Nucleus accumbens (tissue), 56 donors: ENCODE measurements around the gene PITPNM3.
"Not testable (repeated sequence)": the region's sequence is repeated elsewhere in the genome, so short reads cannot be mapped to it uniquely, and the experiment has no call there.

Source experiments
- DNase-seq, 56 donors: peaks; one replicate each; lab custom pipeline; 2025; lab: John Stamatoyannopoulos, UW

Gene PITPNM3

DNA sequence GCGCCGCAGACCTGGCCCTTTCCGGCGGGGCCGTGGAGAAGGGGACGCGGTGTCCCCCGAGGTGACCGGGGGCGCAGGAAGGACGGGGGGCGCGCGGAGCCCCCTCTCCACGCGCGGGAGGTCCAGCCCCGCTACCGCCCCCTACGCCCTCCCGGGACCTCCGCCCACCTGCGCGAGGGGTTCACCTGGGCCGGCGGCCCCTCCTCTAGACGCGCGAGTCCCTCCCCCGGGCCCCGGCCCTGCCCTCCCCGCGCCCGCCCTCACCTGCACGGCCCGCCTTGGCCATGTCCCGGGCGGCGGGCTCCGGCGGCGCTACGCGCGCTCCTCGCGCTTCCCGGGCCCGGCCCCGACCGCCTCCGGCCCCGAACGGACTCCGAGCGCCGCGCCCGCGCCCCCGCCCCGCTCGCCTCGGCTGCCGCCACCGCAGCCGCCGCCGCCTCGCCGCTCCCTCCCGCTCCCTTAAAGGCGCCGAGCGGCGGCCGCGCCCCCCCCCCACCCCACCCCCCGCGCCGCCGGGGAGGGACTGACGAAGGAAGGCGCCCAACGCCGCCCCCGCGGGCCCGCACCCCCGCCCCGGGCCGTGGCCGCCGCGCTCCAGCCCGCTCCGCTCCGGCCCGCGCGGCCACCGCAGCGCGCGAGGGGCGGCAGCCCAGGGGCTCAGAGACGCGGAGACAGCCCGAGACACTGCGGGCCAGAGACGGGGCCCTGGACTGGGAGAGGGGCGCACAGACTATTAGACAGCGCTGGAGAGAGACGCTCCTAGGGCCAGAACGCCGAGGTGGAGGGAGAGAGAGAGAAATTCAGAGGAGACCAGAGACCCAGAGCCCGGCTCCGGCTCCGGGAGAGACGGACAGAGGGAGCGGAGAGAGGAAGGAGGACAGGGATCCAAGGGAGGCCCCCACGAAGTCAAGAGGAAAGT is at the start of gene PITPNM3:
TSS of gene PITPNM3 (minus strand) at position 435 of the 919 bp plus-strand sequence. CDS start at position 286, 149 bp downstream.
- DNase-seq: peak in 4 of 56 donors; percentile 9 to 73 (median 20)

DNA sequence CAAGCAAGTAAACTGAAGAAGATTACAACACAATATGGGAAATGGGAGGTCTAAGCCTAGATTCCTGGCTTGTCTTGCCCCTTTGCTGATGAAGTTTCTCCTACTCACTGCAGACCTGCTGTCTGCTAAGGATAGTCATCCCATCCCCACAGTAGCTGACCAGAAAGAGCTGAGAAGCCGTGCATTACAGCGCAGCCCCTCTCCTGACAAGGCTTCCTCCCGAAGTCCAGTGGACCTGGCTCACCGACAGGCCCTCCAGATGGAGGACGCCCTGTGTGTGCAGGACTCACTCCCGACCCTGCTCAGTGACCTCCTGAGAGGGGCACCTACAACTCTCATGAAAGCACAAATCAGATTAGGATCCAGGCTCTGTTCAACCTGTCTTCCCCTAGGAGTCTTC is 48.8 kb upstream of the PITPNM3 start:
- DNase-seq: no peak

DNA sequence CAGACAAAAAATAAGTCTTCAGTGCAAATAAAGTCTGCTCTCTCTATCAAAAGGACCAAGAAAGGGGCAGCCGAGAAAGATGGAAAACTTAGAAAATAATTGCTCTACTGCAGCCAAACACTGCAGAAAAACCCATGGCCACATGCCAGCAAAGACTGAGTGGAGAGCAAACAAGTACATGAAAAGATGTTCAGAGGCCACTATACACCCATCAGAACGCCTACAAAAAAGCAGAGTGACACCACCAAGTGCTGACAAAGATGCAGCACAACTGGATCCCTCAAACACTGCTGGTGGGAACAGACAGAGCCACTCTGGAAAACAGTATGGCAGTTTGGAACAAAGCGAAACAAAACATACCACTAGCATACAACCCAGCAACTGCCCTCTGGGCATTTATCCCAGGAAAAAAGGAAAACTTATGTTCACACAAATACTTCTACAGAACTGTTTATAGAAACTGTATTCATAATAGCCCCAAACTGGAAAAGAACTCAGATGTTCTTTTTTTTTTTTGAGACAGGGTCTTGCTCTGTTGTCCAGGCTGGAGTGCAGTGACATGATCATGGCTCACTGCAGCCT is 47.5 kb upstream of the PITPNM3 start:
- peak in 4 of 56 donors; percentile 3 to 25 (median 10) for DNase-seq

DNA sequence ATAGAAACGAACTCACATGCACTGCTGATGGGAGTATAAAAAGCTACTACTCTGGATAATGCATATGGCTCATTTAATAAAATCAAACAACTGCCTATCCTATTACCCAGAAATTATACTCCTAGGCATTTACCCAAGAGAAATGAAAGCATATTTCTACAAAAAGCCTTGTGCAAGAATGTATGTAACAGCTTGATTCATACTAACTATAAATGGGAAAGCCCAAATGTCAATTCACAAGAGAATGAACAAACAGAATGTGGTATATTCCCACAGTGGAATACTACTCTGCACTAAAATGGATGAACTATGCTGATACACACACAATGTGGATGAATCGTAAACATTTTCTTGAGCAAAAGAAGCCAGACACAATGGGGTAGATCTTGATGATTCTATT is 45.8 kb upstream of the PITPNM3 start:
- no peak for DNase-seq

DNA sequence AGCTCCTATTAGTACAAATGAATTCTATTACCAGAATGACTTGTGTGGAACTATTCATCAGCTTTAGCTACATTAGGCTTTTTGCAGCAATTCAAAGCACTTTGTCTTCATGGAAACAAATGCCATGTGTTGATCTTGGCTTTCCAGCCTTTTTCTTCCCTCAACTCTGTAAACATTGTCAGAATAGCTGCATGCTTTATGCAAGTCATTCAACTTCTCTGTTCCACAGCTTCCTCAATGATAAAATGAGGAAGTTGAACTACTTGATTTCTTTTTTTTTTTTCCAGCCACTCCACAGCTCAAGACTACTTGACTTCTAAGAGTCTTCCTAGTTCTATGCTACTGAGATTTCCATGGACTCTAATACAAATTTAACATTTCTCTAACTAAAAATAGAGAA is 43.0 kb upstream of the PITPNM3 start:
- no peak for DNase-seq

DNA sequence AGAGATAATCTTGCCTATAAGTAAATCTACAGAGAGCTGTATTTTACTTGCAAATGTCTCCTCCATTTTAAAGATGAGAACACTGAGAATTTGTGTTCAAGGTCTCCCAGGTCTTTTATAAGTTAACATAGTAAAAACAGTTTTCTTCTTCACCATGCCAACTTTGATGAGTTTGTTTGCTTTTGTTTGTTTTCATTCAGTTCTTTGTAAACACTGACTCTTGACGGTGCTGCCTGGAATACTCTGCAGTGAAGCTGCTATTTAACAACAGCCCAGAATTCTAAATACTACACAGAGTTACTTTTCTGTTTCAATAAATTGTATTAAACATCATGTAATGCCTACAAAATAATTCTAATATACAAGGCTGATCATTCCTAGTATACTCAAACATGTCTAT is 41.4 kb upstream of the PITPNM3 start:
- DNase-seq: no peak

DNA sequence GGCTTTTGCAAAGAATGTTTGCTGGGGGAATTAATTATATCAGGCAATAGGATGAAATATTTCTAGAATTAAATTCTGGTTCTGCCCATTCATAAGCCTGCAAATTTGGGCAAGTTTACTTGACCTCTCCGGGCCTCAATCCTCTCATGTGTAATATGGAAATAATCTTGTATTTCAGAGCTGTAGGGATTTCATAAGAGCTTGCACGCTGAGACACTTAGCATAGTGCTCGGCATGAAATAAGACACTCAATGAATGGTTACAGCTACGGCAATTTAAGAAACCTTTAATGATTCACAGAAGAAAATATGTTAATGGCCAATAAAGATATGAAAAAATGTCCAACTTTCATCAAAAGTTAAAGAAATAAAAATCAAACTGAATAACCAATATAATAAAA is 40.6 kb upstream of the PITPNM3 start:
- DNase-seq: no peak

DNA sequence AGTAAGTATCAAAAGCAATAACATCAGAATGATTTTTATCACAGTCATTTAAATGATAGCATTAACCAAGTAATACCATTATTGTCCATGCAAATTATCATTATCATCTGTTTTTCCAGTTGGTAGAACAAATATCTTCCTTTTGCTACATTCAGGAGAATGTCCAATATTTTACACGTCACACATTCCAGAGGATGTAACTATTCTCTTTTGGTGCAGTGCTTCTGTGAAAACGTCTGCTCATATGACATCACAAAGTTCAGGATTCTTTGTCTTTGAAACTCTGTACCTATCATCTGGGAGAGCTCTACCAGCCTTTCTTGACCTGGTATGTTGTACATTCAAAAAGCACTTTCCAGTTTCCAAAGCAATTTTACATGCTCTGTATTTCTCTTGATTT is 40.2 kb upstream of the PITPNM3 start:
- no peak for DNase-seq

DNA sequence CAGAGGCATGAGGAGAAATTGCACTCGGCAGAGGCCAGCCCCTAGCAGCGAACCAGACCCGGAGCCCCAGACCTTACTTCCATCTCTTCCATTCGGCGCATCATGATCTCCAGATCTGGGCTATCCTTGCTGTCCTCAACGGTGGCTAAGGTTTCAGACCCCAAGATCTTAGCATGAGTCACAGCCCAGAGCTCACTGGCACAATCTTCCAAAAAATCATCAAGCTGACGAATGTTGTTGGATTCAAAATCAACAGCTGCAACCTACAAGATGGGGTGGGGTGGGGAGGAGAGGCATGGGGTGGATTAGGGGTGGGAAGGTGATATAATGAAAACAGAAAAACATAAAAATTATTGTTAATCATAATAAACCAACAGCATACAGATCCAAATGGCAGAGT is 39.7 kb upstream of the PITPNM3 start:
- no peak for DNase-seq

DNA sequence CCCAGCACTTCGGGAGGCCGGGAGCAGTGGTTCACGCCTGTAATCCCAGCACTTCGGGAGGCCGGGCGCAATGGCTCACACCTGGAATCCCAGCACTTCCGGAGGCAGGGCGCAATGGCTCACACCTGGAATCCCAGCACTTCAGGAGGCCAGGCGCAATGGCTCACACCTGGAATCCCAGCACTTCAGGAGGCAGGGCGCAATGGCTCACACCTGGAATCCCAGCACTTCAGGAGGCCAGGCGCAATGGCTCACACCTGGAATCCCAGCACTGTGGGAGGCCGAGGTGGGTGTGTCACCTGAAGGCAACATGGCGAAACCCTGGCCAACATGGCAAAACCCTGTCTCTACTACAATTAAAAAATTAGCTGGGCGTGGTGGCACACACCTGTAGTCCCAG is 37.0 kb upstream of the PITPNM3 start:
- not testable (repeated sequence) for DNase-seq

DNA sequence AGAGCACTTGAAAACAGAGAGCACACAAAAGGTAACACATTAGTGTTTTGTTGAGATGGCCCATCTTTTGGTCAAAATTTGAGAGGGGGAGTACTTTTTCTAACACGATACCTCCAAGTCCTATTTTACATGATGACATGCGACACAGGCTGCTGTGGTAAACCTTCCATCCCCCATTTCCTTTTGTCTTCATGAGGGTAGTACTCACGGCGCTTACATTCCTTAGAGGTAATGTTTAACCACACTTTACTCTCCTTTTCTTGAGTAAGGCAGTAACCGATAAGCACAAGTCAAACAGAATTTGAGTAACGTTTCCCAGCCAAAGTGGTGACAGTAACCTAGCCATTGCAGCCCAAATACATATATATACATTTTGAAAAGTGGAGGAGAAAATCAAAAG is 35.8 kb upstream of the PITPNM3 start:
- no peak for DNase-seq

DNA sequence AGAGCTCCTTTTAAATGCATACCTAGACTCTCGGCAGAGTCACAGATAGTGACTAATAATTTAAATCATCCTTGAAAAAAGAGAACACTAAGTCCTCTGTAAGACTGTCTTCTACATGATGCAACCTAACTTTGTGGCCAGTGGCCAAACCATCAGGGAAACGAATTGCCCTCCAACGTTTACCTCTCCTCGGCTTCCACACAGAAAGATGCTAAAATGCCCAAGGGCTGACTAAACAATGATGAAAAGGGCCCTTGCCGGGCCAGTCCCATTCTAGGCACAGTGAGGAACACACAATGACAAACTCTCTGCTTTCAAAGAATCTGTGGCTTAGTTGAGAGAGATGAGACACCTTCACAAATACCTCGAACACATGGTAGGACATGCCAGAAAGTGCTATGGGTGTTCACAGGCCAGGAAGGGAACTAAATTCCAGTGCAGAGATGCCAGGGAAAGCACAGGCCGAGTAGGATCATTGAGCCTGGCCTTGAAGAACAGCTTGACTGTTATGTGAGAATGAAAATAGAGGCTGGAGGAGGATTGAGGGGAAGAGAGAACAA is 35.3 kb upstream of the PITPNM3 start:
- DNase-seq: no peak

DNA sequence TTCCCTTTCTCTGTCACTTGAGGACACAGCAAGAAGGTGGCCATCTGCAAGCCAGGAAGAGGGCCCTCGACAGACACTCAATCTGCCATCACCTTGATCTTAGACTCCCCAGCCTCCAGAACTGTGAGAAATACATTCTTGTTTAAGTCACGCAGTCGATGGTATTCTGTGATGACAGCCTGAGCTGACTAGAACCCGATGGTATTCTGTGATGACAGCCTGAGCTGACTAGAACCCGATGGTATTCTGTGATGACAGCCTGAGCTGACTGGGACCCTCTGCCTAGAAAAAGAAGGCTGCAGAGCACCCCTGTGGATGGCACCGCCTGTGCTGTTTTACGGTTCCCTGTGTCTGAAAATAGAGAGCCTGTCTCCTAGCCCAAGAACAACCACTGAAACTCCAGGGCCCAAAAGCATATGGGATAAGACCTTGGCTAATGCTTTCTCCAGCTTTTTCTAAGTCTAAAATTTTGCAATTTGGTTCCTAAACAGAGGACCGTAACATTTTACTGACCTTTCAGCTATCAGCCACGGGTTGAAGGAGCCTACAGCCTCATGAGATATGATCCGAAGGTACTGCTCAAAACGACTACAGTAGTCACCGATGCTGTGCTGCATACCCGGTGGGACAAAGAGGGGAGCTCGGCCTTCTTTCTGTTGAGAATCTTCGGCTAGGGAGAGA is 33.1 kb upstream of the PITPNM3 start:
- no peak for DNase-seq

DNA sequence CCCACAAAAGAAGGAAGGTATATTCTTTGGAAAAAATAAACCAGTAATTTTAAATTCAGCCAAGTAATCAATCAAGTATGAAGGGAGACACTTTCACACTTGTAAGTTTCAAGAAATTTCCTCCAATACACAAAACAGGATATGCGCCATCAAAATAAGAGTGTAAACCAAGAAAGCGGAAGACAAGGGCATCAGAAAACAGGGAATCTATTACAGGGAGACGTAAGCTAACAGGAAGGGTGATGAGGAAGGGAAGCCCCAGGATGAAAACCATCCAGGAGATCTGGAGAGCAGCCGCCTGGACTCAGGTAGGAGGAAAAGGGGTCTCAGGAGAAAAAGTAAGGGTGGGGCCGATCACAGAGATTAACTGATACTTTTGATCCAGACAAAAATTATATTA is 31.8 kb upstream of the PITPNM3 start:
- no peak for DNase-seq

DNA sequence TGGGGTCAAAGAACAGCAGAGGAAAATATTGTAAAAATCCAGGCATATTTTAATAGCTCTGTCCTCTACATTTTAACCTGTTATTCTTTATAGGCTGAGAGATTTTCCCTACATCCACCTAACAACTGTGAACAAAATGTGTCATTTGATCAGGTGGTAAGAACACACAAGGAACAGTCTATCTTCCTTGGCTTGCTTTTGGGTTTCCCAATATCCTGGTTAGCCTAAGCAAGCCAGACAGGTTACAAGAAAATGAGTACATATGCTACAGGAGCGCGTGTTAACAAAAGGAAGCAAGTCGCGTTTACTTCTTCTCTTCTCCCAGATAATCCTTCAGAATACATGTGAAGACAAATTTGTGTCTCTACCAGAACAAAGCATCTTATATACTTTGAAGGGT is 31.0 kb upstream of the PITPNM3 start:
- DNase-seq: no peak

DNA sequence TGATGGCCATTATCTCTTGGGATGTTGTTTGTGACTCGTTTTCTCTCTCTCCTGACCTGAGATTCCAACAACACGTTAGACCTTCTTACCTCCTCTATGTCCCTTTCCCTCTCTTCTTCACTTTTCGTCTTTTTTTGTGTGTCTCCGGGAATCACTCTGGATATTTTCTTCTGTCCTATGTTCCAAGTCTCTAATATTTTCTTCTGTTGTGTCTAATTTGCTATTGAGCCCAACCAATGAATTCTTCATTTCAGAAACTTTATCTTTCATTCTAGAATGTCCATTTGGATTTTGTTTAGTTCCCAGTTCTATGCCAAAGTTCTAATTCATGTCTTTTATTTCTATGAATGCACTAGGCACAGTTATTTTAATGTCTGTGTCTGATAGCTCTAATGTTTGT is 27.1 kb upstream of the PITPNM3 start:
- no peak for DNase-seq

DNA sequence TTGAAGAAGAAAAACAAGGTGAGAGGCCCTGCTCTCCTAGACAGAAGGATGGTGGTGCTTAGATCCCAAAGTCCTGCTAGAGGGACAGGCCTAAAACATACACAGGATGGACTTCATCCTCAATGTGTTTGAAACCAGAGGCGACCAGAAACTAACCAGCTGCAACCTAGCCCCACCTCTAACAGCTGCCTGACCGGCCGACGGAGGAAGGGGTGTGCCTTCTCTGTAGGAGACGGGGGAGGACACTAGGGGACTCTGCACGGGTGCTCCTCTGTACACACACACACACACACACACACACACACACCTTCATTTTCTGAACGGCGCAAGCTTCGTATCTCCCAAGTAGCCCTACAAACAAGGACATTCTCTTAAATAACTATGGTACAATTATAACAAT is 24.3 kb upstream of the PITPNM3 start:
- DNase-seq: no peak

DNA sequence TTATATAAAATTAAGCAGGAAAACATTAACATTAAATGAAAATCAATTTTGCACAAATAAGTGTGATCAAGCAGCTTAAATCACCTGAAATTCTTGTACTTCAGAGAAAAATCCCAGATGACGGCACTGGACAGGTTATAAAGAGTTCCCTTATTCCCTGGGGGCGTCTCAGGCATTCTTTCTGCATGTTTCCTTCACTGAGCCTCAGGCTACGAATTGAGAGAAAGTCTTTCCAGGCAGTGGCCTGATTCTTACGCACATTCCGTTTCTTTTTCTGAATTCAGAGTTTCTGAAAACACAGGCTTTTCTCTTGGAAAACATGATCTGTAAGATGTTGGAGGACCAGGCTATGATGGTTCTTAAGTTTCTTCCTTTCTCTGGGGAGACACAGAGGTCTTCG is 22.1 kb upstream of the PITPNM3 start:
- no peak for DNase-seq

DNA sequence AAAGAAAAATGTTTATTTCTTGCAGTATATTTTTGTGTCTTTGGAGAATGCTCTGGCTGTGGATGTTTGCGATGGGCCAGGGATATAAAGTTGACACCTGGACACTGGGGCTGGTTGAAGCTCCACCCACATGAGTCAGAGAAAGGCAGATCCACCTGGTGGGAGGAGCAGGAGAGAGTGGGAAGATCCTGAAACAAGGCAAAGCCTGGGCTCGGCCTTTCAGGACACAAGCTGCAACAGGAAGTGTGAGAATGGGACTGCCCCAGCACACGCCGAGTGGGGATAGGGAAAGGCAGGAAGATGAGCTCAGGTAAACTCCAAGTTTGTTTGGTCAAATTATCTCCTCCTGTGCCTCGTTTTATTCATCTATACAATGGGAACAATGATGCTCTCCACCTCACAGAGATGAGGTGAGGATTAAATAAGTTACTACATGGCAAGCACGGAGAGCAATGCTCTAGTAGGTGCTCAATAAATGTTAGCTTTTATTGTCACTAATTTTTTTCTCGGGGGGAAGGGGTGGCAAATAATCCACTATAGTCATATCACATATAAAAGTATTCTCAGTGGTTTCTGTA is 21.4 kb upstream of the PITPNM3 start:
- no peak for DNase-seq

DNA sequence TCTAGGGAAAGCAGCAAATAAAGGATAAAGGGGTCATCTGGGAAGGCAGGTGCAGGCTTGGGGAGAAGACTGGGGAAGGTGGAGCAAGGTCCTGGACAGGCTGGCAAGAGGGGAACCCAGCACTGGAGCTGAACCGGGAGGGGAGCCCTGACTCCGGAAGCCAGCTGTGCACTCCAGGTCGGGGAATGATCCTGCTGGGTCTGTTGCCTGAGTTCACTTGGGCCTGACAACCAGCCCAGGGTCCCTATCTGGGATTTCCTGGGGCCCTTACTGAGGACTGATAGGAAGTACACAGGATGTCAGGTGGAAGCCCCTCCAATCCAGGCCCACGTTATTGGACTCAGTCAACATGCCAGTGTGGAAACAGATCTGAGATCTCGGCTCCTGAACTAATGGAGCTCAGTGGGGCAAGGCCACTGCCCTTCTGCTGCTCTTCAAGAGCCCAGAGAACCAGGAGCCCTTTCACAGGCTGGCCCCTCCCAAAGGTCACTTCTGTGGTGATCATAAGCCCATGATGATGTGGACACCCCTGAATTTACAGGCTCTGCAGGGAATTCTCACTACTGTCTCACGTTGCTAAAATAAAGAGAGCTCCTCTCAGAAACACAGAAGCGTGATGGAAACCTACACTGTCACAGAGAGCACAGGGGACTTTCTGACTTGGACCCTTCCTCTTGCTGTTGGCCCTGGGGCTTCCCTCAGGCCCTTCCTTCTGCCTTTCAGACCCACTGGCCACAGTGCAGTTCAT is 19.9 kb upstream of the PITPNM3 start:
- DNase-seq: no peak
